ENCODE results near the gene CACNB2.

The CACNB2 gene

GRCh38 chr10:18473424-18474117, 333.3 kb downstream of the CACNB2 start:
- DNase-seq, result no peak

DNA sequence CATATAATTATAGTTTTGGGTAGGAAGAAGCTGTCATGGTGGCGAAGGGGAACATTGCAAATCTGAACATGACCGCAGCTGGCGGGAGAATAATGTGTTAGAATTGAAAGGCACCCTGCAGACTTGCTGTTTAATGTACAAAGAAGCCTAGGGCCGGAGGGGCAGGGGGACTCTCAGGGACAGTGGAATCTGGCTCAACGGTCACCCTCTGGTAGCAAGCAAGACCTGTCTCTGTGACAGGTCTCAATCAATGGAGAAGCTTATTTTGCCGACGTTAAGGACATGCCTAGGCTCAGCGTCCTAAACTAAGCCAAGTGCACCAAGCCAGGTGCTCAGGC, 333.9 kb downstream of the CACNB2 start:
- DNase-seq, result no peak

GRCh38 chr10:18476076-18476647, 335.9 kb downstream of the CACNB2 start:
- DNase-seq, result no peak

GRCh38 chr10:18478354-18478753, 338.1 kb downstream of the CACNB2 start:
- no peak for DNase-seq

DNA sequence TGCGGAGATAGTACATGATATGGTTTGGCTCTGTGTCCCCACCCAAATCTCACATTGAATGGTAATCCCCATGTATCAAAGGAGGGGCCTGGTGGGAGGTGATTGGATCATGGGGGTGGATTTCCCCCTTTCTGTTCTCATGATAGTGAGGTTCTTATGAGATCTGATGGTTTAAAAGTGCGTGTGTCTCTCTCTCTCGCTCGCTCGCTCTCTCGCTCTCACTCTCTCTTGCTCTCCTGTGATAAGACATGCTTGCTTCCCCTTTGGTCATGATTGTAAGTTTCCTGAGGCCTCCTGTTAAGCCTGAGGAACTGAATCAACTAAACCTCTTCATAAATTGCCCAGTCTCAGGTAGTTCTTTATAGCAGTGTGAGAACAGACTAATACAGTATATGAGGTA, 339.3 kb downstream of the CACNB2 start:
- DNase-seq, result no peak

DNA sequence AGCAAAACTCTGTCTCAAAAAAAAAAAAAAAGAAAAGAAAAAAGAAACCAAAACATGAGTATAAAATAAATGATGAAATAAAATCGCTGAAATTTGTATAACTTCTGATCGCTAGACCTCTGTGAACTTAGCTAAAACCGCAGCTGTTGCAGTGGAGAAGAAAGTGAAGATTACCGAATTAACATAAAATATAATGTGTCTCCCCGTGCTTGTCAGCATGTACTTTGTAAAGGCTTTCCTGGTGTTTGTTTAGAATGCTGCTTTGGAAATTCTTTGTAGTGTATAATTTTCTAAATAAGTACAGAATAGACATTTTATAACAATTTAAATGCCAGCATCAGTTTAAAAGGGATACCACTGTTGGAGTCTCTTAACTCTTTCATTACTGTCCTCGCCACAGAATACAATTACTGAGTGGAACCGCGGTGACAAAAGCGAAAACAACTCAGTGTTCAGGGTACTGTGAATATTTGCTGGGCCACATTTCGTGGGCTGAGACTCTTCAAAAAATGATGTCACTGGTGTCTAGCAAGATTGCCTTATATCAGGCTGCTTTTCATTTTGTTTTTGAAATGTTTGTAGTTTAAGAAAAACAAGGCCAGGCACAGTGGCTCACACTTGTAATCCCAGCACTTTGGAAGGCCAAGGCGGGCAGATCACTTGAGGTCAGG, 343.4 kb downstream of the CACNB2 start:
- DNase-seq, result no peak

GRCh38 chr10:18486438-18486837, 346.2 kb downstream of the CACNB2 start:
- no peak for DNase-seq

- DNase-seq, result no peak
Measured at GRCh38 chr10:18490755-18491154, 350.5 kb downstream of the CACNB2 start.

GRCh38 chr10:18497806-18498369, 357.7 kb downstream of the CACNB2 start:
- no peak for DNase-seq

DNA sequence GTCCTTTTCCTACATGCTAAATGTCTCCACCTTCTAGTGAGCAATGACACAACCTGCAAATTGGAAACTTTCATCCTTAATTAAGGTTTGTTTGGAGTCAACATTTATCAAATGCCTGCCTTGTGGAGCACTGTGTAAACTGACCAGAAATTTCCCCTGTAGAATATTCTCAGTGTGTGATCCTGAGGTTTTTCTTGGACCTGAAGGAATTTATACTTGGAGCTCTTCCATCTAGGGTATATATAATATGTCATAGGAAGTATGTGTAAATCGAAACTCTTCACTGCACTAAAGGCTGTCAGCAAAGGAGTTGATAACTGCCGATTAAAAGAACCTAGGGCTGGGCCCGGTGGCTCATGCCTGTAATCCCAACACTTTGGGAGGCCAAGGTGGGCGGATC, 358.8 kb downstream of the CACNB2 start:
- no peak for DNase-seq

DNA sequence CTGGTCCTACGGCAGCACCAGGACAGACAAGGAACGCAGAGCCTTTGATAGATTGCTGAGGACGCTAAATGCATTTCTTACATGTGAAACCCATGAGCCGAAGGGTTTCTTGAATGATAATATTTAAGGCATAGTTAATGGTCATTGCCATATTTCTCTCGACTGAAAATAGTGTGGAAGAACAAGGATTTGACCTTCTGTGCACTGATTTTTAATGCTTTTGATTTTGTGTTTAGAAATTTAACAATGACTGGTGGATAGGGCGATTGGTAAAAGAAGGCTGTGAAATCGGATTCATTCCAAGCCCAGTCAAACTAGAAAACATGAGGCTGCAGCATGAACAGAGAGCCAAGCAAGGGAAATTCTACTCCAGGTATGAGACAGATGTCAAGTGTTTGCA, 360.4 kb downstream of the CACNB2 start:
- no peak for DNase-seq

DNA sequence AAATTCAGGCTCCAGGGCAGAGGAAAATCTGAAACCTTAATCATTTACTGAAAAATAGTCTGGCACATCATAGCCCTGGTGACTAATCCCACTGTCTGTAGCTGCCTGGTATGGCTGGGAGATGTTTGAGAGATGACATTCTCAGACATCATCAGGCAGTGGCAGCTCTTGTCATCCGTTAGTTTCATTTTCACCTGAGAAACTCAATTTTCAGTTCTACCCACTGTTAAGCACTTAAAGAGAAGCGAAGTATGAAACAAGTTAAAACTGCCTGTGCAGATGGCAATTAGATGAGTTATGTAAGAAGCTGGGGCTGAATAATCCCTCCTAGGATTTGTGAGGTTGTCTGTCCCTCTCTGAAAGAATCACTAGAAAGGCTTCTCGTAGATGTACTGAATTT, 361.0 kb downstream of the CACNB2 start:
- no peak for DNase-seq

- DNase-seq, result no peak
Measured at GRCh38 chr10:18501629-18502028, 361.4 kb downstream of the CACNB2 start.

- DNase-seq, result no peak
Measured at GRCh38 chr10:18504161-18504560, 363.9 kb downstream of the CACNB2 start.

- no peak for DNase-seq
Measured at GRCh38 chr10:18505456-18506118, 365.4 kb downstream of the CACNB2 start.

DNA sequence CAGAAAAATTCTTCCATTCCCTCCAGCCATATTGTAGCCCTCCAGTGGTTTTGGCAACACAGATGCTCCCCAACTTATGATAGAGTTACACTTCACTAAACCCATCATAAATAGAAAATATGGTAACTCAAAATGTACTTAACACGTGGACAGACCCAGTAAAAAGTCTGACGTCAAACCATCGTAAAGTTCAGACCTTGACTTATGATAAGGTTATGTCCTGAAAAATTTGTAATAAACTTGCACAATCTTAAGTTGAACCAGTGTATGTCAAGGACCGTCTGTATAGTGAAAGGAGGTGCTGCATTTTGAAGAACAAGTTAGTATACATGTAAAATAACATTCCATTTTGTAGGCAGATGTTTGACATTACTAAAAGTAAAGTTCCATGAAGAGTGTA, 368.4 kb downstream of the CACNB2 start:
- no peak for DNase-seq

GRCh38 chr10:18514537-18514936, 374.3 kb downstream of the CACNB2 start:
- no peak for DNase-seq

- no peak for DNase-seq
Measured at GRCh38 chr10:18516851-18517250, 376.6 kb downstream of the CACNB2 start.

DNA sequence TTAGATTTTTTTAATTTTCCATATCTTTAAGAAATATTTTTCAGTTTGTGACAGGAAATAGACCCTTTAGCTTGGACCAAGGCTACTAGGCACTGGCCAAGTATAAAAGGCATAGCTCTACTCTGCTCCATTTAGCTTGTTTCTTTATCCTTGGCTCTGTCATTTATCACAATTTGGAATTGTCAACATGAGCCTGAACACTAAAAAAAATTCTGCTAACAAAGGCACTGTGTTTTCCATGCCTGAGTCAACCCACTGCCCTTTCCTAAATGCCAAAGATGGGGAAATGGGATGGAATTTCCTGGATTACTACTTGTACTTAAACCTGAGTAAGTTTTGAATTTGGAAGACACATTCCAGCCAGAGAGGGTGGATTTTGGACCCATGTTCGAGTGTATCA, 382.8 kb downstream of the CACNB2 start:
- no peak for DNase-seq

DNA sequence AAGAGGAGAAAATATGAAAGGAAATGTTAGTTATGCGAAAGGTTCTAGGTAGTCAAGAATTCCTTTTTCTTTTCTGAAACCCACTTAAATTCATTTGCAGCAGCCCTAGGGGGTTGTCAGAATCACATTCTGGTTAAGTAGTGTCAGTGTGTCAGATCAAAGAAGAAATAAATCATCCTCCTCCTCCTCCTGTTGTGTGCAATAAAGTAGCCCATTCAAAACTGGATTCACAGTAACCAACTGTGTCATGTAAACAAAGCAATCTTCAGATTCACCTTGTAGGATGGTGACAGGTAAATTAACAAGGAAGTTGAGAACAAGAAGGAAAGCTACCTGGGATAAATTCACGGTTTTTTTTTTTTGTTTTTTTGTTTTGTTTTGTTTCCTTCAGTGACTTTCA, 383.6 kb downstream of the CACNB2 start:
- no peak for DNase-seq

GRCh38 chr10:18527687-18528086, 387.5 kb downstream of the CACNB2 start:
- no peak for DNase-seq

GRCh38 chr10:18528292-18528691, 388.1 kb downstream of the CACNB2 start:
- DNase-seq, result no peak

GRCh38 chr10:18532881-18533535, 392.8 kb downstream of the CACNB2 start:
- DNase-seq, result no peak

Data from NCI-H2107 (cell line).